GM12864 (cell line): ENCODE measurements around the gene PAPSS2.
A peak's percentile ranks its signal among the peaks of the same experiment; 100 is the strongest.

Experiments
- DNase-seq: peaks from one replicate; pipeline ENCODE4 v3.0.0-alpha.2; 2011; ENCODE audit warnings: low read depth
- H3K4me3 ChIP-seq: 2 replicates; pipeline ENCODE4 v1.5.1; 2011; ENCODE audit warnings: mild to moderate bottlenecking, low read depth, low read length, control low read depth
- TF ChIP-seq, protein P1 (sequence below): IDR thresholded peaks from 2 replicates; pipeline ENCODE4 v1.5.1; 2011; ENCODE audit warnings: low read depth, mild to moderate bottlenecking, moderate library complexity, low read length, control low read depth, inconsistent platforms; ENCODE audit errors: missing control alignments

Gene PAPSS2

DNA sequence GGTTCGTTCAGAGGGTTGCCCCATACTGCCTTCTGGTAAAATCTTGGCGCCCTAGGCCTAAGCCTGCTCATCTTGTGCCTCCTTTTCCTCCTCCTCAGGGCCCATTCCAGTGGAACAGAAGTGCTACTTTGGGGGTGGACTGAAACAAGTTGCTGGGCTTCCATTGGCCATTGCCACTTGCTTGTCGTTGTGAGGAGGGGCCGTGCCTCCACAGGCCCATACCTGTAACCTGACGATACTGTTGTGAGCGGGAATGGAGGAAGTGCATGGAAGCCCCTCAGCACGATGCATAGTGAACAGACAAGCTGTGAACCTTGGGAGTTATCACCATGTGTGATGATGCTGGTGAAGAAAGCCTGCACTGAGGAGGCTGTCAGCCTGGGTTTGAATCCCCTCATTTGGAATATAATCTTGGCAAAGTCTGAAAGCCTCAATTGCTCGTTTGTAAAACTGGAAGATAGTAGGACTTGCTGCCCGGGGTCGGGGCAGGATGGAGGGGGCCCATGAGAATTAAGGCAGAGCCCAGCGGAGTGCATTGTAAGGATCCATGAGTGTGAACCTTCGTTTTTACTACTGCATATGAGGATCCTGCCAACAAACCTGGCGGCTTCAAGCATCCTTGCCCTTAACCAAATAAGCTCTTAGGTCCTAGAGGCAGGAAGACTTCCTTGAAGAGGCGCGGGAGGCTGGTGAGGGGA lies 671 bp upstream of the PAPSS2 start:
- no peak for DNase-seq
- no peak overlapping the region; the same call in 1 of the 2 replicates for H3K4me3 ChIP-seq
- TF ChIP-seq, protein P1, sequence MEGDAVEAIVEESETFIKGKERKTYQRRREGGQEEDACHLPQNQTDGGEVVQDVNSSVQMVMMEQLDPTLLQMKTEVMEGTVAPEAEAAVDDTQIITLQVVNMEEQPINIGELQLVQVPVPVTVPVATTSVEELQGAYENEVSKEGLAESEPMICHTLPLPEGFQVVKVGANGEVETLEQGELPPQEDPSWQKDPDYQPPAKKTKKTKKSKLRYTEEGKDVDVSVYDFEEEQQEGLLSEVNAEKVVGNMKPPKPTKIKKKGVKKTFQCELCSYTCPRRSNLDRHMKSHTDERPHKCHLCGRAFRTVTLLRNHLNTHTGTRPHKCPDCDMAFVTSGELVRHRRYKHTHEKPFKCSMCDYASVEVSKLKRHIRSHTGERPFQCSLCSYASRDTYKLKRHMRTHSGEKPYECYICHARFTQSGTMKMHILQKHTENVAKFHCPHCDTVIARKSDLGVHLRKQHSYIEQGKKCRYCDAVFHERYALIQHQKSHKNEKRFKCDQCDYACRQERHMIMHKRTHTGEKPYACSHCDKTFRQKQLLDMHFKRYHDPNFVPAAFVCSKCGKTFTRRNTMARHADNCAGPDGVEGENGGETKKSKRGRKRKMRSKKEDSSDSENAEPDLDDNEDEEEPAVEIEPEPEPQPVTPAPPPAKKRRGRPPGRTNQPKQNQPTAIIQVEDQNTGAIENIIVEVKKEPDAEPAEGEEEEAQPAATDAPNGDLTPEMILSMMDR: no peak

DNA sequence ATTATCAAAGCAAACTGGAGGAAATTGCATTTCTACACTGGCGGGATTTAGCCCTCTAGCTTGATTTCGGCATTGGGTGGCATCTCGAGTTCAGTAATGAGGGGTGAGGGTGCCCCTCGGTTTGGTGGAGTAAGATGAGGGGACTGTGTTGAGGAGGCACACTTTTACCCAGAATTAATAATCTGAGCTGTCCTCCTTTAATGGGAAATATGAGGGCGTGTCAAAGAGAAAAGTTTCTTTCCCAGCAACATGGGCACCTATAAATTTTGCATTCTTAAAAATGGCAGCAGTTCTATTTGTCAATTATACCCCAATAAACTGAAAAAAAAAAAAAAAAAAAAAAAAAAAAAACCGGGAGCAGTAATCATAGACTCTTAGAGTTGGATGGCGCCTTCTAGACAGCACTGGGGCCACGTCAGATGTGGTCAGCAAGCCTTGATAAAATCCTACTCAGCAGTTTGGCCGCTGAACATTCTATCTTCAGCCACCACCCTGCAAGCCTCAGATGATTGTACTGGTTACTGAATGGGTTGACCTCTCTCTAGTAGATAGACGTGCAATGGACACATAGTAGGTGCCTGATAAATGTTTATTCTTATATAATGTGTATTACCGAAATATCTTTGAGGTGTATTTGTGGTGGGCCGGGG lies 931 bp downstream of the PAPSS2 start:
- no peak for DNase-seq
- TF ChIP-seq, protein P1: no peak
- H3K4me3 ChIP-seq: peak overlapping the region; percentile 55

- TF ChIP-seq, protein P1: no peak
- no peak for DNase-seq
- H3K4me3 ChIP-seq: no peak overlapping the region
These were observed 2.4 kb downstream of the PAPSS2 start for GRCh38 chr10:87661861-87662785.

DNA sequence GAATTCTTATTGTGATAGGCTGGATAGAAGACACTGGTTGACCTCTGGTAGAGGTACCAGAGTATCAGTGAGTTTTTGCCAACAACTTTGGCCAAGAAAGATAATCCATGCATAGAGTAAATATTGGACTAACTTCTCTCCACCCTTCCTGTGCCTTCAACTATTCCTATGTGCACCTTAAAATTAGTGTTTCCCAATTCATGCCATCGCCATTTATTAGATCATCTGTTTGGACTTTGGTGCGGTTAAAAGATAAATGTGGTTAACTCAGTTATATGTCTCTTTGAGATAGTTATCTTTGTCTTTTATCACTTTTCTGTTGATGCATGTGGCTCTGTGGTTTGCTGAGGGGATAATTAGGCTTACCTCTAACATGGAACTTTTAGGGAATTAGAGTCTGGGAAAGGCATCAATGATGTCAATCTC lies 4.6 kb downstream of the PAPSS2 start:
- TF ChIP-seq, protein P1: no peak
- H3K4me3 ChIP-seq: no peak overlapping the region
- no peak for DNase-seq

GRCh38 chr10:87667493-87667892 lies 7.8 kb downstream of the PAPSS2 start:
- no peak for DNase-seq
- H3K4me3 ChIP-seq: no peak overlapping the region
- TF ChIP-seq, protein P1: no peak

DNA sequence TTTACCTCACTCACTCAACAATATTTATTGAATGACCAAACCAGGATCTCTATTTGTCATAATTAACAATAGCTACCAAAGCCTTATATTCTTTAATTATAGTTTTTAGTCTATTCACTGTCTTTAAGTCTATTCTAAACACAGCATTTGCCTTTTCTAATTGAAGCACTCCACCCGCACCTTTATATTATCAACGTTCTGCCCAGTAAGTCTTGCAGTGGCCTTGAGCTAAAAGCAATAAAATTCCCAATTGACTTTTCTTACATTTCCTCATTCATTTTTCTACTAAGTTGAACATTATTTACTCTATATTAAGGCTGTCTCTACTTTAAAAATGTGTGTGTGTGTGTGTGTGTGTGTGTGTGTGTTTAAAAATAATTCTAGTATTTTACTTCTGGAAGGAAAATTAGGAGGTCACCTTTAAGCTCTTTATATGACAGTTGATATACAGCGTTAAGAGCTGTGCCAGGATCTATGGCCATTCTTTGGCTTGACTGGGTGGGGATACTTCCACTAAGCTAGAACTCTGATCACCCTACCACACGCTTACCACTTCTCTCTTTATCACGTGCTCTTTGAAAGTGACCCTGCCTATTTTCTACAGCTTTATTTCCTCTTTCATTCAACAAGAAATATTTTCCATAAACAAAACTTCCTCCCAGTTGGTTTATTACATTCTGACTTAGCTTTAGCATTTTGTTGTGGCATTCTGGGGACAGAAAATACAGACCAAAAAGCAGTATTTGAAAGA lies 8.8 kb downstream of the PAPSS2 start:
- TF ChIP-seq, protein P1: no peak
- no peak for DNase-seq
- no peak overlapping the region for H3K4me3 ChIP-seq
